ENCODE results near the gene HOXA6. TPM values are rescaled to one million over a fixed set of nuclear protein-coding genes. Genes with fewer than 3 reads are reported as not detected.

Gene HOXA6
- total RNA-seq, 1 experiment from 2014 or later: not detected

DNA sequence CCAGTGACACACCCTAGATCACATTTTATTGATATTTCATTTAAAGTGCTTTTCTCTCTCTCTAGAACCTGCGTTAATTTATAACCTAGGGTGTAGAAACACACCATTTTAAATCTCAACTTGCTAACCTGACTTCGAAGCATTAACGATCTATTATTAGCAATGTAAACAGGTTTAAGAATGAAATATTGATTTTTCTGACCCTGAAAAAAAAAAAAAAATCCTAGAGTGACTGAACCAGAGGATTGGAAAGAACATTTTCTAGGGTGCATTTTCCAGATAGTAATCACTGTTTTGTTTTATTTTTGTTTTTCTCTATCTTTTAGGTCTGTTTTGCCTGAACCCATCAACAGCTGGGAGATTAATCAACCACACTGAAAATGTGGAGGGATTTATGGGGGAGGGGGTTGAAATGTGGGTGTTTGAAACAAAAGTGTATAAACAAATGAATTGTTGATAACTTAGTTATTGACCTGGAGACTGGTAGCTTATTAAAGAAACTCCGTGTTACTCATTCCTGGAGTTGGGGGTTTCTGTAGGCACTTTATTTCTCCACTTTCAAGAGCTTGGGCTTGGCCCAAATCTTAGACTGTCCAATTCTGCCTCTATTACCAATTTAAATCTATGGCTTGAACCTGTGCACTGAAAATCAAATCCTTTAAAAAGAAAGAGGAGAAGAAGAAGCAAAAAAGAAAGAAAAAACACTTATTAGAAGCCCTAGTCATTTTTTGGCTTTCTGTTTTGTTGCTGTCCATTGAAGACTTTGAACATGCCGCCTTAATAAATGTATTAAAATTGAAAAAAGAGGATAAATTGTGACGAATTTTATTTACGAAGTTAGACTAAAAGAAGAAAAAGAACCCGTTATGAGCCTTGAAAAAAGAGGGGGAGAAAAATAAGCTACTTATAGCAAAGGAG, 47.9 kb downstream of the HOXA6 start:
- H4K91ac ChIP-seq (ENCODE audit: insufficient read length, low read depth, low read length): no peak overlapping the region
- H3K4me2 ChIP-seq (ENCODE audit: insufficient read depth, insufficient read length, low read length): no peak overlapping the region
- no peaks in the 10 kb centered on the region for H3K36me3 Mint-ChIP-seq (ENCODE audit: insufficient read depth in 1 of 3, low read depth in 3 of 3)

More for the DNA sequence above, 47.9 kb downstream of the HOXA6 start:
- H3K4me3 Mint-ChIP-seq: no peak overlapping the region
- H3K9ac ChIP-seq (ENCODE audit: extremely low read depth, insufficient read length, low read length): no peak overlapping the region
- peaks cover 30 to 61% of the 10 kb centered on the region in 2 experiments for H3K4me1 Mint-ChIP-seq
- H2BK12ac ChIP-seq (ENCODE audit: insufficient read length, low read depth, low read length): no peak overlapping the region
- H3K4ac ChIP-seq (ENCODE audit: low read depth, low read length): no peak overlapping the region
- peaks cover 96% of the 10 kb centered on the region for H3K27me3 ChIP-seq (ENCODE audit: insufficient read depth, low read length)
- WGBS (ENCODE audit: extremely low coverage, insufficient read length, low lambda C conversion rate): 100% methylated on average over 2 of the region's 8 CpGs
- H3K27ac Mint-ChIP-seq: no peak overlapping the region; a peak in 1 of 7 replicates
- no peak for DNase-seq
- no peaks in the 10 kb centered on the region for H3K9me3 ChIP-seq (ENCODE audit: control insufficient read depth, low read depth, low read length)
- H2BK120ac ChIP-seq (ENCODE audit: low read depth, low read length, poor library complexity, severe bottlenecking): no peak overlapping the region
- H3K23ac ChIP-seq (ENCODE audit: insufficient read length, low read depth, low read length): no peak overlapping the region
- no peak overlapping the region for H3K14ac ChIP-seq (ENCODE audit: insufficient read depth, low read length)
- H2BK5ac ChIP-seq (ENCODE audit: insufficient read length, low read length): no peak overlapping the region
- no peak overlapping the region for H3K18ac ChIP-seq (ENCODE audit: insufficient read length, low read depth, low read length)
- H3K79me2 ChIP-seq (ENCODE audit: insufficient read depth, low read length): no peaks in the 10 kb centered on the region
- H2BK20ac ChIP-seq (ENCODE audit: low read depth, low read length, poor library complexity, severe bottlenecking): no peak overlapping the region
- peaks cover 7% of the 10 kb centered on the region for H3K23me2 ChIP-seq (ENCODE audit: insufficient read length, low read depth, low read length, poor library complexity, severe bottlenecking)
- peaks cover 100% of the 10 kb centered on the region for H3K27me3 Mint-ChIP-seq (ENCODE audit: low read depth)
- no peaks in the 10 kb centered on the region for H3K4me1 ChIP-seq (ENCODE audit: insufficient read depth, low read length)
- no peak overlapping the region for H3K56ac ChIP-seq (ENCODE audit: insufficient read length, low read depth, low read length)
- TF ChIP-seq, protein P1, sequence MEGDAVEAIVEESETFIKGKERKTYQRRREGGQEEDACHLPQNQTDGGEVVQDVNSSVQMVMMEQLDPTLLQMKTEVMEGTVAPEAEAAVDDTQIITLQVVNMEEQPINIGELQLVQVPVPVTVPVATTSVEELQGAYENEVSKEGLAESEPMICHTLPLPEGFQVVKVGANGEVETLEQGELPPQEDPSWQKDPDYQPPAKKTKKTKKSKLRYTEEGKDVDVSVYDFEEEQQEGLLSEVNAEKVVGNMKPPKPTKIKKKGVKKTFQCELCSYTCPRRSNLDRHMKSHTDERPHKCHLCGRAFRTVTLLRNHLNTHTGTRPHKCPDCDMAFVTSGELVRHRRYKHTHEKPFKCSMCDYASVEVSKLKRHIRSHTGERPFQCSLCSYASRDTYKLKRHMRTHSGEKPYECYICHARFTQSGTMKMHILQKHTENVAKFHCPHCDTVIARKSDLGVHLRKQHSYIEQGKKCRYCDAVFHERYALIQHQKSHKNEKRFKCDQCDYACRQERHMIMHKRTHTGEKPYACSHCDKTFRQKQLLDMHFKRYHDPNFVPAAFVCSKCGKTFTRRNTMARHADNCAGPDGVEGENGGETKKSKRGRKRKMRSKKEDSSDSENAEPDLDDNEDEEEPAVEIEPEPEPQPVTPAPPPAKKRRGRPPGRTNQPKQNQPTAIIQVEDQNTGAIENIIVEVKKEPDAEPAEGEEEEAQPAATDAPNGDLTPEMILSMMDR (conservative IDR thresholded peaks at IDR 0.05): no peak
- no peak overlapping the region for H2BK15ac ChIP-seq (ENCODE audit: low read depth, low read length)
- H3K27ac ChIP-seq (ENCODE audit: insufficient read length, low read depth, low read length): no peak overlapping the region
- H2AK5ac ChIP-seq (ENCODE audit: insufficient read length, low read length): no peak overlapping the region
- peaks cover 2% of the 10 kb centered on the region for H4K20me1 ChIP-seq (ENCODE audit: control insufficient read depth, insufficient read depth, insufficient read length)
- no peak overlapping the region for H4K5ac ChIP-seq (ENCODE audit: insufficient read length, low read depth, low read length)
- H3K9me3 Mint-ChIP-seq: peaks cover 8 to 21% of the 10 kb centered on the region in 2 experiments
- H3K79me1 ChIP-seq (ENCODE audit: insufficient read depth, low read depth, low read length, poor library complexity, severe bottlenecking): no peaks in the 10 kb centered on the region
- no peak overlapping the region for H2AFZ ChIP-seq (ENCODE audit: low read length)
- no peak overlapping the region for H3T11ph ChIP-seq (ENCODE audit: low read length)
- no peak overlapping the region for H4K8ac ChIP-seq (replicated peaks; ENCODE audit: insufficient read length, low read depth, low read length)

All from H9 (cell line).